Activated CD4-positive, alpha-beta T cell treated with anti-CD3 and anti-CD28 coated beads, Interleukin-2, amount 10 ng/mL, durations not matched to agents 7 days and 5 days (primary cell): ENCODE results near the gene PMVK. TPM values are rescaled to one million over a fixed set of nuclear protein-coding genes. Genes with fewer than 3 reads are reported as not detected.
"Not testable (repeated sequence)": the region's sequence is repeated elsewhere in the genome, so short reads cannot be mapped to it uniquely, and the experiment has no call there.

Experiments used
- CTCF ChIA-PET: fragments of 350-600 bp; sonication (Branson Sonifier 250); formaldehyde crosslinking; loops from one replicate; lab custom pipeline; 2021; ENCODE audit warnings: antibody characterized with exemption; lab: Charles Lee
- POLR2A ChIA-PET: fragments of 350-600 bp; sonication (Branson Sonifier 250); formaldehyde crosslinking; loops from one replicate; lab custom pipeline; 2021; ENCODE audit warnings: antibody characterized with exemption; lab: Charles Lee
- DNase-seq: peaks from one replicate; pipeline ENCODE4 v3.0.0-alpha.2; 2020
- H3K27ac Mint-ChIP-seq: one replicate; pipeline ENCODE4 v1.8.0; 2021; ENCODE audit warnings: mild to moderate bottlenecking, moderate library complexity, mixed read lengths
- H3K27me3 Mint-ChIP-seq: one replicate; pipeline ENCODE4 v1.8.0; 2021; ENCODE audit warnings: mixed read lengths
- H3K36me3 Mint-ChIP-seq: one replicate; pipeline ENCODE4 v1.8.0; 2021; ENCODE audit warnings: low read depth, mixed read lengths
- H3K4me1 Mint-ChIP-seq: one replicate; pipeline ENCODE4 v1.8.0; 2021; ENCODE audit warnings: mixed read lengths
- H3K4me3 Mint-ChIP-seq: one replicate; pipeline ENCODE4 v1.8.0; 2021; ENCODE audit warnings: mild to moderate bottlenecking, moderate library complexity, mixed read lengths
- H3K9me3 Mint-ChIP-seq: one replicate; pipeline ENCODE4 v1.8.0; 2021; ENCODE audit warnings: mixed read lengths
- total RNA-seq, 2 experiments: library from RNA; stranded (reverse); gene quantifications; one replicate each; pipeline ENCODE4 v1.2.3, GENCODE V29; 2021

The PMVK gene
- total RNA-seq, 2 experiments from 2014 or later = 25.7 to 40.2 TPM

DNA sequence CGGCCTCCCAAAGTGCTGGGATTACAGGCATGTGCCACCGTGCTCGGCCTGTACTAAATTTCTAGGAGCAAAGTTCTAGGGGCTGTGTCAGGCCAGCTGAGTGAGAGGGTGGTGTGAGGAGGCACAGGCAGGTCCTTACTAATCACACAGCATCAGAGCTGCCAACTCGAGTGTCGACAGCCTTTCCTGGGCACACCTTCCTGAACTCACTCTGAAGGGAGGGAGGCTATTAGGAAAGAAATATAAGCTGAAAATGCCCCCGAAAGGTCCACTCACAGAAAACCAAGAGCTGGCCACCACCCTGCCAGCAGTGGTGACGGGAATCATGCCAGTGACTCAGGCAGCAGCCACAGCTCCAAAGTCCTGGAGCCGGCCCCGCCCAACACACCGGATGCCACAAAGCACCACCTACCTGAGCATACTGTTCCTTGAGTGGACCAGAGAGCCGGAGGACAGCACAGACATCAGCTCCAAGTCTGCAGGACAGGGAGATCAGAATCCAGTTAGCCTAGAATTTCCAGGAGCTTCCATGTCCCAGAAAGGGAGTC lies 4.5 kb downstream of the PMVK start:
- POLR2A ChIA-PET = no interaction called here
- Mint-ChIP-seq H3K36me3 (peaks cover 24% of the 10 kb centered on the region), H3K4me3 (no peak overlapping the region), H3K27ac (no peak overlapping the region), H3K27me3 (no peaks in the 10 kb centered on the region), H3K9me3 (no peaks in the 10 kb centered on the region), H3K4me1 (peaks cover 25% of the 10 kb centered on the region)
- no peak for DNase-seq
- CTCF ChIA-PET = interaction anchor here (0.9 kb wide), 1 partner anchor 10 kb away, joined by 3 read pairs; no protein-coding TSS in a partner anchor

DNA sequence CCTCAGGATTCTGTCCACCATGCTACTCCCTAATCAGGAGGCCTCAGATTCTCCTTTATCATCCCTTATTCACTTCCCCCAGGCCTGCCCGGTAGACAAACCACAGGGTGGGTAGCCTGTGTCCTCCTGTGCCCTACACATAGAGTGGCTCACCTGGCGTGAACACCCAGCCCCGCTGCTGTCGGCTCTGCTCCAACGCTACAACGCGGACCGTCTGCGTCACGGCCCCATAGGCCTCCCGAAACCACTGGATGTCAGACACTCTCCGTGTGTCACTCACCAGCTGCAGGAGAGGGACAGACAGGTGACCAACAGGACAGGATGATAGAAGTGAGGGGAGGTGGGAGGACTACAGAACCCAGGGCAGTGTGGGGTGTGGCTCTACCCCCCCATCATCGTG lies 10.3 kb downstream of the PMVK start:
- ChIA-PET POLR2A (no interaction called here), CTCF (interaction anchor here (1.1 to 1.8 kb wide), 2 partner anchors 10 kb away, joined by 5 to 6 read pairs; partner anchors contain the start of gene PMVK)
- peaks cover 21% of the 10 kb centered on the region for H3K4me1 Mint-ChIP-seq
- H3K9me3 Mint-ChIP-seq = no peaks in the 10 kb centered on the region
- DNase-seq = no peak
- H3K27me3 Mint-ChIP-seq = no peaks in the 10 kb centered on the region
- H3K27ac Mint-ChIP-seq = no peak overlapping the region
- peaks cover 51% of the 10 kb centered on the region for H3K36me3 Mint-ChIP-seq
- H3K4me3 Mint-ChIP-seq = no peak overlapping the region

DNA sequence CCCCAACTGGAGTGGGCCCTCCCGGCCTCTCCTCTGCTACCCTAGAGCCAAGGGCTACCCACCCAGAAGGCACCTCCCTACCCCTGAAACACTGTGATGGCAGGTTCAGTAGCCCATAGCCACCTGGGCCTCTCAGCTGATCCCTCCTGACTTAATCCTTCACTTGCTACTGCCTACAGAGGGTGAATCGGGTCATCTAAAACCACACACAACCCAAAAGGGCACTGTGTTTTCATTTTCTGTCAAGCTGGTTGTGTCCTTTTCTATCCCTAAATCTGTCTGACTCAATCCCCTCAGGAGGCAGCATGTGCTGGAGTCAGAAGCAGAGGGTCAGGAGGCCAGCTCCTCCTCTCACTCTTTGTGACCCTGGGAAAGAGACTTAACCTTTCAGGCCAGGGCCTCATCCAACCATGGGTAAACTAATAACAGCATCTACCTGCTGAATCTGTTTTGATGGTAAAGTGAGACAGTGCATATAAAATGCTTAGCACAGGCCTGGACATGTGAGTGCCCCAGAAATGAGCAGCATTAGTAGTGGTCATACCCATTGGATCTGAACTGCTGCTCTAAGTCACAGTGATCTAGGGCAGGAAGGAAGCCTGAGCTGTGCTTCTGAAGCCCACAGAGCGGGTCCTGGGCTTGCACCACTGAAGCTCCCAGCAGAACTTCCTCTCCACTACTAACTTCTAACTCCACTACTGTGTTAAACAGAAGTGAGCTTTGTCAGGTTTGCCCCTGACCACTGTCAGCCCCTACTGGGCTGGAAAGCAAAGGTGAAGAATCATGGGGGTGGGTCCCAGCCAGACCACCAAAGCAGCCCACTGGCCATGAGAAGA lies 11.0 kb downstream of the PMVK start:
- Mint-ChIP-seq H3K27me3 (no peaks in the 10 kb centered on the region), H3K27ac (peak overlapping the region; percentile 73), H3K4me3 (no peak overlapping the region), H3K4me1 (peaks cover 21% of the 10 kb centered on the region), H3K36me3 (peaks cover 51% of the 10 kb centered on the region), H3K9me3 (no peaks in the 10 kb centered on the region)
- DNase-seq = no peak
- POLR2A ChIA-PET = no interaction called here
- CTCF ChIA-PET = interaction anchor here (0.6 to 1.1 kb wide), 4 partner anchors 10 to 74 kb away, joined by 3 to 5 read pairs (median 3); partner anchors contain the start of gene PMVK

DNA sequence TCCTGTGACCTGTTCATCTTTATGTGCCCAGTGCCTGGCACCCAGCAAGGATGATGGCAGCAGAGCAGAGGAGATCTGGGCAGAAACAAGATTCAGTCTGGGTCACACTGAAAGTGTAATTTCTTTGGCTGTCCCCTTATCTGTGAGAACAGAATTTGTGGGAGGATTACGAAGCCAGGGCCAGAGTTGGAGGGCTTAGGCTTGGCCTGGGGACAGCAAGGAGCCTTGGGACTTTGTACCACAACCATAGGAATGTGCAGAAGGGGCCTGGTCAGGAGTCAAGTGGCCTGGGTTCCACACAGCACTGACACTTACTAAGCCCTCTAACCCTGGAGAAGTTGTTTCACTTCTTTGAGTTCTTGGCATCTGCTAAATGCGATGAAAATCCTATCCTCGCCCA lies 12.8 kb downstream of the PMVK start:
- ChIA-PET CTCF (interaction anchor here (0.6 kb wide), 2 partner anchors 95 to 530 kb away, joined by 3 read pairs; no protein-coding TSS in a partner anchor), POLR2A (no interaction called here)
- Mint-ChIP-seq H3K27ac (no peak overlapping the region), H3K4me1 (peaks cover 21% of the 10 kb centered on the region), H3K9me3 (no peaks in the 10 kb centered on the region), H3K4me3 (no peak overlapping the region), H3K27me3 (no peaks in the 10 kb centered on the region), H3K36me3 (peaks cover 43% of the 10 kb centered on the region)
- DNase-seq = no peak

DNA sequence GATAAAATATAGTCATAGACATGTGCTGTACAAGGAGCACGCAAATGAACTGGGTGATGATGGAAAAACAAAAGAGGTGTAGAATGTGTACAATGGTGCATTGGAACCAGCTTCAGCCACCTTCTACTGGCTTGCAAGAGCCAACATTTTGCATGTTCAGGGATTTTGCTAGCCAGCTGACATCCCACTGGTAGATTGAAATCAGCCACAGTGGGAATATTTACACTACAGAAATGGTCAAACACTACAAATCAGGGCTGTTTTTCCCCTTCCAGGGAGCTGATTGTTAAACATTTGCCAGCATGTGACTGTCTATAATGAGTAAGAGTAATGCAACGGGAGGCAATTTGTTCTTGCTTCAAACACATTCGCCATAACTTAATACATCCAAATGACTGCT lies 23.2 kb downstream of the PMVK start:
- POLR2A ChIA-PET = no interaction called here
- peaks cover 3% of the 10 kb centered on the region for H3K27me3 Mint-ChIP-seq
- H3K36me3 Mint-ChIP-seq = peaks cover 13% of the 10 kb centered on the region
- H3K9me3 Mint-ChIP-seq = peaks cover 8% of the 10 kb centered on the region
- H3K27ac Mint-ChIP-seq = no peak overlapping the region
- CTCF ChIA-PET = interaction anchor here (0.6 to 1.0 kb wide), 2 partner anchors 198 to 243 kb away, joined by 4 to 5 read pairs; no protein-coding TSS in a partner anchor
- H3K4me1 Mint-ChIP-seq = no peaks in the 10 kb centered on the region
- DNase-seq = no peak
- no peak overlapping the region for H3K4me3 Mint-ChIP-seq

DNA sequence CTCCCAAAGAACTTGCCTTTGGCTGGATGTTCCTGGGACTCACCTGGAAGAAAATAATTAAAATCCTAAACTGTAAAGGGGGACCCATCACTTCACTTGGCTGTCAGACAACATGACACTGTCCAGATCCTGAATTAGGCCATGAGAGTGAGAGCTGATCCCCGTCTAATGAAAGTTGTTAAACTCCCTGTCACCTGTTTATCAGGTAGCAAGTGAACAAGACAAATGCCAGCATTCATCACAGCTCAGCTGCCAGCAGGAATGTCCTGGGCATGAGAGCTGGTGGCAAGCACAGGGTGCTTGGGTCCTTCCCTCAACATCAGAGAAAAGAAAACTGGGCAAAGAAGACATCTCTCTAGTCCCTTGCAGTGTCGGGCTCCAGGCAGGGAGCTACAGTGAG lies 23.8 kb downstream of the PMVK start:
- peaks cover 13% of the 10 kb centered on the region for H3K36me3 Mint-ChIP-seq
- H3K4me1 Mint-ChIP-seq = no peaks in the 10 kb centered on the region
- no peak overlapping the region for H3K27ac Mint-ChIP-seq
- peaks cover 3% of the 10 kb centered on the region for H3K27me3 Mint-ChIP-seq
- no peak for DNase-seq
- peaks cover 8% of the 10 kb centered on the region for H3K9me3 Mint-ChIP-seq
- ChIA-PET CTCF (interaction anchor here (0.6 to 1.0 kb wide), 3 partner anchors 198 to 251 kb away, joined by 4 to 5 read pairs (median 4); no protein-coding TSS in a partner anchor), POLR2A (no interaction called here)
- H3K4me3 Mint-ChIP-seq = no peak overlapping the region

DNA sequence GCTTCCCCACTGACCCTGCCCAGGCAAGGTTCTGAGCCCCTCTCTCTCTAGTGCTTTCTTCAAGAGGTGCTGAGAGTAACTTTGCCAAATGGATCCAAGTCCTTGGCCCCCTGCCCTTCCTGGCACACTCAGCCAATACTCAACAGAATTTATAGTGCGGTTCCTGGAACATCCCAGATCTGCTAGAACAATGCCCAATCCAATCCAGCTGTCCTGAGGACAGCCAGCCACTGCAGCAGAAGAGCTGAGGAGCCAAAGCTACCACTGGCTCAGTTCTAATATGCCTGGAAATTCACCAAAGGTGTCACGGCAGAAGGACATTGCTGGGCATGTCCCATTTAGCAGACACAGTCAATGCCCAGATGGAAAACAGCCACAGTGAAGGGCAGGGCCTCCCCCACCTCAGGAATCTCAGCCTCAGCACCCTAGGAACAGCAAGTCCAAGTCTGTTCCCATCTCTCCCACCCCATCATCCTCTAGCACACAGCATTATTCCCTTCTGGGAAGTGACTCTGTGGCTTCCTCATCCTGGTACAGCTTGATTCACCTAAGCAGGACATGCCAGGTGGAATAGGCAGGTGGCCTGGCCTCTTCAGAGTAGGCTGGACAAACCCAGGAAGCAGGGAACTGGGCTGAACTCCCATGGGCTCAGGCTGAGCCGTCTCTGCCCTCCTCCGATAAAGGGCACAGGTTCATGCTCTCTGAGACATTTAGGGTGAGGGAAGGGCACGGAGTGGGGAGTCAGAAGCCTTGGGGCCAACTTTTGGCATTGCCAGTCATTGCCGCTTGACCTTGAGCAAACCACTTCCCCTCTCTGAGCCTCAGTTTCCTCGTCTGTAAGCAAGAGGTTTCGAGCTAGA lies 24.6 kb downstream of the PMVK start:
- CTCF ChIA-PET = interaction anchor here (0.6 kb wide), 2 partner anchors 27 to 250 kb away, joined by 3 to 4 read pairs; no protein-coding TSS in a partner anchor
- no peak for DNase-seq
- Mint-ChIP-seq H3K4me1 (no peaks in the 10 kb centered on the region), H3K27ac (no peak overlapping the region), H3K9me3 (peaks cover 7% of the 10 kb centered on the region), H3K4me3 (no peak overlapping the region), H3K27me3 (peaks cover 3% of the 10 kb centered on the region), H3K36me3 (peaks cover 8% of the 10 kb centered on the region)
- POLR2A ChIA-PET = no interaction called here

DNA sequence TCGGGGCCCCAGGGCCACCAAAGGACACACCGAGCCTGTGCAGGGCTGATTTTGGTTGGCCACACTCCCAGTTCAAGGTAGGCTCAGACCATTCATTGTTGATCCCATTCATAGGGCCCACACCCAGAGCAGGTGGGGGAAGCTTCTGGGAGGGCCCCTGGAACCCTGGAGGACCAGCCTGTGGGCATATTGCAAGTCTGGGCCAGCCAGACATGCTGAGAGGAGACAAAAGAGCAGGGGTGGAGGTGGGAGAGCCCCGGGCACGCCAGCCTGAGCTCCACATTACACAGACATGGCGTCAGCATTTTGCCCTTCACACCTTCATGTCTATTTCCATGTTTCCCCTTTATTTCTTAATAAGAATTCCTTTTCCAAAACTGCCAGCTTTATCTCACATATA lies 25.7 kb downstream of the PMVK start:
- H3K36me3 Mint-ChIP-seq = no peaks in the 10 kb centered on the region
- H3K27ac Mint-ChIP-seq = no peak overlapping the region
- POLR2A ChIA-PET = no interaction called here
- no peaks in the 10 kb centered on the region for H3K9me3 Mint-ChIP-seq
- H3K27me3 Mint-ChIP-seq = peaks cover 3% of the 10 kb centered on the region
- no peaks in the 10 kb centered on the region for H3K4me1 Mint-ChIP-seq
- H3K4me3 Mint-ChIP-seq = no peak overlapping the region
- CTCF ChIA-PET = interaction anchor here (0.6 to 1.2 kb wide), 2 partner anchors 70 to 151 kb away, joined by 3 to 4 read pairs; no protein-coding TSS in a partner anchor
- DNase-seq = no peak

DNA sequence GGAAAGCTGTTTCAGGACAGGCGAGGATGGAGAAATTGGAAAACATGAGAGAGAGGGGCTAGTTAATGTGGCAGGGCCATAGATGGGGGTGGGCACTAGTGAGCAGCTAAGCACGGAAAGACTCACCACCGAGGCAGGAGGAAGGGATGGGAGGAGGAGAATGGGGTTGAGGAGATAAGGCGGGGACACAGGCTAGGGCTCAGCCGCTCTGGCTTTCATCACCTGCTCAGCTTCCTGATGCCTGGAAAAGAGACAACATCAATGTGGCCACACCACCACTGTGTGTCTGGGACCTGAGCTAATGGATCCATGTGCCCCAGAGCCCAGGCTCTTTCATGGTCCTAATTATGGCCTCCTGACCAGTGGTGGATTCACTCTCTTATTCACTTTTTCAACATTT lies 27.6 kb downstream of the PMVK start:
- Mint-ChIP-seq H3K27me3 (peaks cover 3% of the 10 kb centered on the region), H3K27ac (no peak overlapping the region), H3K4me1 (no peaks in the 10 kb centered on the region), H3K9me3 (no peaks in the 10 kb centered on the region), H3K4me3 (no peak overlapping the region), H3K36me3 (no peaks in the 10 kb centered on the region)
- CTCF ChIA-PET = no interaction called here
- no peak for DNase-seq
- POLR2A ChIA-PET = no interaction called here

DNA sequence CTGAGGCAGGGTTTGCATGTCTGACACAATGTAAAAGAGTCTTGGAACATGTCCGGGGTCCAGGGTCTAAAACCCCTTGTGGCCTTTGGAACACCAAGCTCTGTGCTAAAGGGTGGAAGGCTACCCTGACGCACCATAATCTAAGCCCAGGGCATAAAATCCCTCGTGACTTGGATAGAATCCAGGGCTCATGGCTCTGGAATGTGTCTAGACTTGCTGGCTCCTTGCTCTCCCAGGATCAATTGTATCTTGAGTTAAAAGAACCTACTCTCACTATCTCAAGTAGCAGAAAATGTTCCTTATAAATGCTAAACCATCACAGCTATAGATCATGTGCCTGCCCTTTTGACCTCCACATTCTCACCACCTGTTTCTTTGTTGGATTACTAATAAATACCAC lies 28.4 kb downstream of the PMVK start:
- POLR2A ChIA-PET, H3K27me3 Mint-ChIP-seq, CTCF ChIA-PET, H3K4me1 Mint-ChIP-seq, H3K4me3 Mint-ChIP-seq, H3K9me3 Mint-ChIP-seq, DNase-seq, H3K27ac Mint-ChIP-seq, H3K36me3 Mint-ChIP-seq: not testable (repeated sequence)

DNA sequence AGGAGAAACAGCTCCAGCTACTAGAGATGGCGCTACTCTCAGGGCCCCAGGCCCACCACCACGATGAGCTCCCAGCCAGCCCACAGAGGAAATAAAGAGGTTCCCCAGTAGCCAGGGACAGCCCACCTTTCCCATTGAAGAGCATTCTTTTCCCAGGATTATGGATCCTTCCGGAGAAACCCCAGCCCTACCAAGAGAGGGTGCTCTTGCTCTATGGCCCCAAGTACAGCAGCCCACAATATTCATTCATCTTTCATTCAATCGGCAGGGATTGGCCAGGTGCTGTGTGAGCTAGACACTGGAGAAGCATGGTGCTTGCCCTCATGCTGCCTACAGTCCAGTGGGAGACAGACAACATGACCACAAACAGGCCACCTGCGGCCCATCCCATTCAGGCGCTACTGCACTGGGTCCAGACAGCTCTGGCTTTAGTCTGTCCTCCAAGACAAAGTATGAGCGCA lies 29.9 kb downstream of the PMVK start:
- POLR2A ChIA-PET = no interaction called here
- Mint-ChIP-seq H3K4me3 (no peak overlapping the region), H3K27ac (no peak overlapping the region), H3K4me1 (no peaks in the 10 kb centered on the region), H3K9me3 (no peaks in the 10 kb centered on the region), H3K36me3 (no peaks in the 10 kb centered on the region), H3K27me3 (peaks cover 3% of the 10 kb centered on the region)
- no peak for DNase-seq
- CTCF ChIA-PET = interaction anchor here (0.7 to 1.9 kb wide), 5 partner anchors 10 to 906 kb away, joined by 3 to 6 read pairs (median 3); no protein-coding TSS in a partner anchor

DNA sequence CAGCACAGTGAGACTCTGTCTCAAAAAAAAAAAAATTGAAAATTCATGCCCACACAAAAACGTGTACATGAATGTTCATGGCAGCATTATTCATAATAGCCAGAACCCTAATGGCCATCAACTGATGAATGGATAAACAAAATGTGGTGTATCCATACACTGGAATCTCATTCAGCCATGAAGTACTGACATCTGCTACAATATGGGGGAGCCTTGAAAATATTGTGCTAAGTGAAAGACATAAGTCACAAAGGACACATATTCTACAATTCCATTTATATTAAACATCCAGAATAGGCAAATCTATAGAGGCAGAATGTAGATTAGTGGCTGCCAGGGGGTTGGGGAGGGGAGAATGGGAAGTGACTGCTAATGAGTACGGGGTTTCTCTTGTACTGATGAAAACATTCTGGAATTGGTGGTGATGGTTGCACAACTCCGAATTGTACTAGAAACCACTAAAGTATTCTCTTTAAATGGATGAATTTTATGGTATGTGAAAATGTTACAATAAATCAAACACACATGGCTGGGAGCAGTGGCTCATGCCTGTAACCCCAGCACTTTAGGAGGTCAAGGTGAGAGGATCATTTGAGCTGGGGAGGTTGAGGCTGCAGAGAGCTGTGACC lies 33.5 kb downstream of the PMVK start:
- Mint-ChIP-seq H3K4me3 (no peak overlapping the region), H3K36me3 (no peaks in the 10 kb centered on the region), H3K9me3 (no peaks in the 10 kb centered on the region), H3K27ac (no peak overlapping the region), H3K27me3 (no peaks in the 10 kb centered on the region), H3K4me1 (no peaks in the 10 kb centered on the region)
- POLR2A ChIA-PET = no interaction called here
- CTCF ChIA-PET = no interaction called here
- DNase-seq = no peak
